Stimulated activated effector memory CD8-positive, alpha-beta T cell treated with anti-CD3 and anti-CD28 coated beads, Interleukin-12 subunit alpha, Interleukin-12 subunit beta, amount 100 ng/mL, for 72 hours (primary cell): ENCODE measurements around the gene ALDH1L1.

ENCODE experiments used
- ATAC-seq: fragments of 150-1000 bp; cut with Tn5 transposase; 2 replicates; pipeline ENCODE4 v1.10.0; 2021
- DNase-seq, 2 donors: peaks; one replicate each; pipeline ENCODE4 v3.0.0; 2021 to 2022; ENCODE audit warnings: low spot score in 2 of 2
- H3K27ac Mint-ChIP-seq: one replicate; pipeline ENCODE4 v1.8.0; 2022; ENCODE audit warnings: mild to moderate bottlenecking, mixed read lengths
- H3K36me3 Mint-ChIP-seq: one replicate; pipeline ENCODE4 v1.8.0; 2022; ENCODE audit warnings: mild to moderate bottlenecking, mixed read lengths
- H3K4me1 Mint-ChIP-seq: one replicate; pipeline ENCODE4 v1.8.0; 2022; ENCODE audit warnings: mixed read lengths
- H3K4me3 Mint-ChIP-seq: one replicate; pipeline ENCODE4 v1.8.0; 2022; ENCODE audit warnings: mild to moderate bottlenecking, mixed read lengths
- H3K9me3 Mint-ChIP-seq: one replicate; pipeline ENCODE4 v1.8.0; 2022; ENCODE audit warnings: mixed read lengths

ALDH1L1 gene

DNA sequence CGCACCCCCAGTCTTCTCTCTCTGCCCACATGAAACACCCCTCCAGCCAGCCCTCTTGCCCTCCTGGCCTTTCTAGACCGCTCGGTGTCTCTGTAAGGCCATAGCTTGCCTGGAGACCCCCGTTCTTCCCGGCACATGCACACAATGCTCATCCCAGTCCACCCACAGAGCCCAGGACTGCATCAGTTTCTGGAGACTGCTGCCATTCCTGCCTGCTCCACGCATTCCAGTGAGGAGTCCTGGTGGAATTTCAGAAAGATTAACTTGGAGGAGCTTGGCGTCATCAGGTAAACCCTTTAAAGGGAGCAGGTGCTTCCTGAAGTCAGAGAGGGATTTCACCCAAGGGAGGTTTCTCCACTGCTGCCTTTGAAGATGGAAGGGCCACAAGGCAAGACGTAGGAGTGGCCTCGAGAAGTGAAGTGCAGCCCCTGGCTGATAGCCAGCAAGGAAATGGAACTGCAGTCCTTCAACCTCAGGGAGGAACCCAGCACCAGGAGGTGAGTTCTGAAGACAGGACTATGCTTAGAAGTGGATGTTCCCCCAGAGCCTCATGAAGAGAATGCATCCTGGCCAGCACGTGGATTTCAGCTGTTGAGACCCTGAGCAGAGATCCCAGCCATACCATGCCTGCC is 115.6 kb downstream of the ALDH1L1 start:
- Mint-ChIP-seq H3K4me1 (peaks cover 17% of the 10 kb centered on the region), H3K36me3 (no peaks in the 10 kb centered on the region), H3K9me3 (no peaks in the 10 kb centered on the region), H3K4me3 (no peak overlapping the region), H3K27ac (peak overlapping the region; percentile 52)
- ATAC-seq (no peak), DNase-seq (no peak)

GRCh38 chr3:126063358-126063965 is 116.9 kb downstream of the ALDH1L1 start:
- H3K4me1 Mint-ChIP-seq, result peaks cover 24% of the 10 kb centered on the region
- H3K27ac Mint-ChIP-seq, result peak overlapping the region; percentile 76
- H3K9me3 Mint-ChIP-seq, result no peaks in the 10 kb centered on the region
- DNase-seq (no peak), ATAC-seq (no peak)
- H3K4me3 Mint-ChIP-seq, result no peak overlapping the region
- no peaks in the 10 kb centered on the region for H3K36me3 Mint-ChIP-seq

- no peaks in the 10 kb centered on the region for H3K9me3 Mint-ChIP-seq
- H3K4me1 Mint-ChIP-seq, result peaks cover 27% of the 10 kb centered on the region
- DNase-seq (no peak), ATAC-seq (no peak)
- no peak overlapping the region for H3K27ac Mint-ChIP-seq
- no peaks in the 10 kb centered on the region for H3K36me3 Mint-ChIP-seq
- H3K4me3 Mint-ChIP-seq, result no peak overlapping the region
Observed at GRCh38 chr3:126061301-126062032, 118.9 kb downstream of the ALDH1L1 start.

DNA sequence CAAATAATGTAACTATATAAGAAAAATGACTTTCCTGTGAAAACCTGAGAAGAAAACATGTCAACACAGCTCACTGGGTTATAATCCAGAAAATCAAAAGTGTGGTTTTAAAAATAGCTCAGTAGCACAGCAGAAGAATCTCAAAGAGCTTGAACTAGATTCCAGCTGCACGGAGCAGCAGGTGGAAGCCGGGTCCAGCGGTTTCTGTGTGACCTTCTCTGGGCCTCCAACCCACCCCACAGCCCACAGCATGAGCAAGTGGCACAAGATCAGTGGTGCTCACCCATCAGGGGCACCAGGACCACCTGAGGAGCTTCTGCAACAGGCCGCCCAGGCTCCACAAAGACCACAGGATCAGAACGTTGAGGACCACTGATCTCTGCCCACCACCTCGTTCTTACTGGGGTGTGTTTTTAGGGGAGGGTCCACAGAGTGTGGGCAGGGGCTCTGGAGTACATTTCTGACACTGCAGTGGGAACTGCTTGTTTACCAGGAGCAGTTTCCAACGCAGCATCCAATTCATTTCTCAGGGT is 119.7 kb downstream of the ALDH1L1 start:
- Mint-ChIP-seq H3K9me3 (no peaks in the 10 kb centered on the region), H3K4me1 (peaks cover 27% of the 10 kb centered on the region), H3K27ac (no peak overlapping the region), H3K4me3 (no peak overlapping the region), H3K36me3 (no peaks in the 10 kb centered on the region)
- DNase-seq (no peak), ATAC-seq (no peak)

DNA sequence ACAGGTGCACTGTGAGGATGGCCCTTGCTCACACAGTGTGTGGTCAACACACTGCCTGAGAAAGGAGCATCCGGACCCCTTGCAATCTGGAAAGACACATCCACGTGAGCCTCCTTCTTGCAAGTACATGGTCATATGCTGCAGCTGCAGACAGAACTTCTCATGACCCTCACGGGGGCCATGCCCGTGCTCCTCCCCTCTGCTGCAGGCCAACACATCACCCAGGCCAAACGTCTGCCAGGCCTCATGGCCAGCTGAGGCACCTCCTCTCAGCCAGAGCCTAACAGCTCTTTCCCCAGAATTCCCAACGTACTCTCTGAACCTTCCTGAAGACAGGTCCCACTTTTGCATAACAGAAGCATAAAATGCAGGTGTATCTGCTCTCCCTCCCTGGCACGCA is 121.7 kb downstream of the ALDH1L1 start:
- DNase-seq, result no peak
- Mint-ChIP-seq H3K9me3 (no peaks in the 10 kb centered on the region), H3K27ac (no peak overlapping the region), H3K4me1 (peaks cover 28% of the 10 kb centered on the region), H3K4me3 (no peak overlapping the region), H3K36me3 (no peaks in the 10 kb centered on the region)
- no peak for ATAC-seq

GRCh38 chr3:126057936-126058335 is 122.5 kb downstream of the ALDH1L1 start:
- Mint-ChIP-seq H3K27ac (no peak overlapping the region), H3K4me3 (no peak overlapping the region), H3K36me3 (no peaks in the 10 kb centered on the region), H3K9me3 (no peaks in the 10 kb centered on the region), H3K4me1 (peaks cover 26% of the 10 kb centered on the region)
- ATAC-seq, result no peak
- DNase-seq, result no peak

DNA sequence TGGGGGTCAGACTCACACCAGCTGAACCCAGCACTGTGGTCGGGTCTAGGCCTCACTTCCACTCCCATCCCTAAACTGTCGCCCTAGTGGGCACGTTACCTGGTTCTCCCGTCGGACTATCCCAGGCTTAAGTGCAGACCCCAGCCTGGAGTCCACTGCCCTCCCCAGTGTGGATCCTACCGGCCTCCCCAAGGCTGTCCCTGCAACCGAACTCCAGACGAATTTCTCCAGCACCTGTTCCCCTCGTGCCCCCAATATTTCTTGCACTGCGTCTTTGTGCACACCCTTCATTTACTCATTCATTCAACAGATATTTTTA is 122.9 kb downstream of the ALDH1L1 start:
- H3K4me1 Mint-ChIP-seq, result peaks cover 31% of the 10 kb centered on the region
- no peak overlapping the region for H3K27ac Mint-ChIP-seq
- peak in 1 of 2 donors; percentile 38 for DNase-seq
- no peak for ATAC-seq
- H3K36me3 Mint-ChIP-seq, result no peaks in the 10 kb centered on the region
- no peaks in the 10 kb centered on the region for H3K9me3 Mint-ChIP-seq
- no peak overlapping the region for H3K4me3 Mint-ChIP-seq

DNA sequence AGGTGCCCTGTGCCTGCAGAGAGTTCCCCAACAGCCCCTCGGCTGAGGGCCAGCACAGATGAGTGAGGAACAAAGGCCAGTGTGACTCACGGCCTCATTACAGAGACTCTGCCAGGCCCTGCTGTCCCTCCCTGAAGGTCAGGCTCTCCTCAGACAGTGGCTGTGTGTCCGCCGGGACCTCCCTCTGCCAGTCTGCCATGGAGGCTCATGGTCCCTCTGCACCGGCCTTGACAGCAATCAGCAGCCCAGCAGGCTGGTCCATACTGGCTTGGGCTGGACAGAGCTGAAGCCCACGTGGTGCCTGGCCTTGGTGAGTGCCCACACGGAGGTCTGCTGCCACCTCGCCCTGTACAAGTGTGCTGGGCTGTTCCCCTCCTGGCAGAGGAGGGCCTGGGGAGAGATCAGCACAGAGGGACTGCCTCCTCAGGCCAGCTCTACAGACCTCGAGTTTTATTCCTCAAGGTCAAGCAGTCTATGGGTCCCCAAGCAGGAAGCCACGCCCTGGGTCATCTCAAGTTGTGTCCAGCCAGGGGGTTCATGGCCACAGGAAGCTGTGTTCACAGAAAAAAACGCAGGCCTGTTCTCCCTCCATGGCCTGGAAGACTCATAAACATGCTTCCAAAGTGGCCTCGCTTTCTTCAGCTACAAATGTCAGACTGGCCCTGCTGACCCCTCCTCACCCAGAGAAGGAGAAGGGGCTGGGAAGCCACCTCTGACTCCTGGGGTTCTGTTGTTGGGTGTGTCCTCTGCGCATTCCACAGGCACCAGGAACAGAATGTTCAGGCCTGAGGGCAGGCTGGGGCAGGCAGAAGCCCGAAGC is 123.5 kb downstream of the ALDH1L1 start:
- H3K36me3 Mint-ChIP-seq, result no peaks in the 10 kb centered on the region
- H3K4me3 Mint-ChIP-seq, result no peak overlapping the region
- peaks cover 37% of the 10 kb centered on the region for H3K4me1 Mint-ChIP-seq
- no peaks in the 10 kb centered on the region for H3K9me3 Mint-ChIP-seq
- ATAC-seq (no peak), DNase-seq (peak in 1 of 2 donors; percentile 20)
- H3K27ac Mint-ChIP-seq, result no peak overlapping the region

DNA sequence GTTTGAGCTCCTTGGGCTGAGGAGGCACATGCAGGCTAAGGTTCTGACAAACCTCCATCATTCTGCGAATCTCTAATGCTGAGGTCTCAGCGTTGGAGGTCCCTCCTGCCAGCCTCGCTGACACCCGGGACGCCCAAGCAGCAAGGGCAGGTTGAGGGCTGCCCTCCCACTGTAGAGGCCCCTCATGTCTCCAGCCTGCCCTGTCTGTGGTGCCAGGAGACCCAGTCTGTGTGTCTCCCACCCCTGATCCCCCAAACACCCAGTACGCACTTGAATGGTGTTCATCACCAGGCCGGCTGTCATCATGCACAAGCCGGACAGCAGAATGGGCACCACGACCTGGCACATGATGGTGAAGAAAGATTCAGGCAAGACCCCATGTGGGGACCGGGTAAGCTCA is 124.3 kb downstream of the ALDH1L1 start:
- no peaks in the 10 kb centered on the region for H3K36me3 Mint-ChIP-seq
- H3K4me1 Mint-ChIP-seq, result peaks cover 37% of the 10 kb centered on the region
- H3K9me3 Mint-ChIP-seq, result no peaks in the 10 kb centered on the region
- DNase-seq (no peak), ATAC-seq (no peak)
- no peak overlapping the region for H3K4me3 Mint-ChIP-seq
- no peak overlapping the region for H3K27ac Mint-ChIP-seq

- no peak overlapping the region for H3K27ac Mint-ChIP-seq
- no peak for DNase-seq
- peaks cover 5% of the 10 kb centered on the region for H3K36me3 Mint-ChIP-seq
- peaks cover 37% of the 10 kb centered on the region for H3K4me1 Mint-ChIP-seq
- ATAC-seq, result no peak
- no peak overlapping the region for H3K4me3 Mint-ChIP-seq
- no peaks in the 10 kb centered on the region for H3K9me3 Mint-ChIP-seq
Observed at GRCh38 chr3:126054870-126055269, 125.5 kb downstream of the ALDH1L1 start.

GRCh38 chr3:126053949-126054569 is 126.3 kb downstream of the ALDH1L1 start:
- Mint-ChIP-seq H3K36me3 (peaks cover 5% of the 10 kb centered on the region), H3K4me1 (peaks cover 35% of the 10 kb centered on the region), H3K27ac (peak overlapping the region; percentile 5), H3K4me3 (no peak overlapping the region), H3K9me3 (no peaks in the 10 kb centered on the region)
- ATAC-seq (peak; percentile 49), DNase-seq (peak in 1 of 2 donors; percentile 42)
